SHP77 treated with DMSO at 0.1 percent for 48 hours (cell line): ENCODE data around the gene KCNQ5.

ENCODE experiments used
- DNase-seq: peaks from one replicate; lab custom pipeline; 2025; lab: John Stamatoyannopoulos, UW

KCNQ5 gene

GRCh38 chr6:73058736-73059135 lies 436.9 kb downstream of the KCNQ5 start:
- no peak for DNase-seq

GRCh38 chr6:73062130-73062529 lies 440.3 kb downstream of the KCNQ5 start:
- DNase-seq: no peak

GRCh38 chr6:73062837-73063236 lies 441.0 kb downstream of the KCNQ5 start:
- no peak for DNase-seq

GRCh38 chr6:73064266-73064665 lies 442.4 kb downstream of the KCNQ5 start:
- DNase-seq: no peak

GRCh38 chr6:73073238-73073637 lies 451.4 kb downstream of the KCNQ5 start:
- no peak for DNase-seq

- no peak for DNase-seq
Observed at GRCh38 chr6:73074175-73074574, 452.3 kb downstream of the KCNQ5 start.

GRCh38 chr6:73076211-73076954 lies 454.5 kb downstream of the KCNQ5 start:
- DNase-seq: no peak

- no peak for DNase-seq
Observed at GRCh38 chr6:73078333-73078862, 456.5 kb downstream of the KCNQ5 start.

- DNase-seq: no peak
Observed at GRCh38 chr6:73078908-73079610, 457.2 kb downstream of the KCNQ5 start.

GRCh38 chr6:73079611-73079955 lies 457.7 kb downstream of the KCNQ5 start:
- no peak for DNase-seq

- DNase-seq: no peak
Observed at GRCh38 chr6:73079978-73080377, 458.1 kb downstream of the KCNQ5 start.

- DNase-seq: no peak
Observed at GRCh38 chr6:73081955-73082354, 460.1 kb downstream of the KCNQ5 start.

- DNase-seq: no peak
Observed at GRCh38 chr6:73083886-73084285, 462.0 kb downstream of the KCNQ5 start.

GRCh38 chr6:73085443-73085871 lies 463.6 kb downstream of the KCNQ5 start:
- no peak for DNase-seq

- DNase-seq: no peak
Observed at GRCh38 chr6:73086726-73087125, 464.9 kb downstream of the KCNQ5 start.

- no peak for DNase-seq
Observed at GRCh38 chr6:73088138-73088813, 466.4 kb downstream of the KCNQ5 start.

- no peak for DNase-seq
Observed at GRCh38 chr6:73104921-73105320, 483.1 kb downstream of the KCNQ5 start.

GRCh38 chr6:73107016-73107415 lies 485.2 kb downstream of the KCNQ5 start:
- no peak for DNase-seq

- no peak for DNase-seq
Observed at GRCh38 chr6:73108949-73109348, 487.1 kb downstream of the KCNQ5 start.

GRCh38 chr6:73109659-73110058 lies 487.8 kb downstream of the KCNQ5 start:
- no peak for DNase-seq

- no peak for DNase-seq
Observed at GRCh38 chr6:73116330-73116729, 494.5 kb downstream of the KCNQ5 start.

- DNase-seq: no peak
Observed at GRCh38 chr6:73121421-73121993, 499.6 kb downstream of the KCNQ5 start.
